Fibroblast of peridontal ligament (primary cell): ENCODE data around the gene PARD3B.

Experiments
- DNase-seq: peaks from one replicate; pipeline ENCODE4 v3.0.0-alpha.2; 2010; ENCODE audit errors: extremely low read depth

PARD3B gene

GRCh38 chr2:205403244-205403825, 858.1 kb downstream of the PARD3B start:
- peak; percentile 91 for DNase-seq

DNA sequence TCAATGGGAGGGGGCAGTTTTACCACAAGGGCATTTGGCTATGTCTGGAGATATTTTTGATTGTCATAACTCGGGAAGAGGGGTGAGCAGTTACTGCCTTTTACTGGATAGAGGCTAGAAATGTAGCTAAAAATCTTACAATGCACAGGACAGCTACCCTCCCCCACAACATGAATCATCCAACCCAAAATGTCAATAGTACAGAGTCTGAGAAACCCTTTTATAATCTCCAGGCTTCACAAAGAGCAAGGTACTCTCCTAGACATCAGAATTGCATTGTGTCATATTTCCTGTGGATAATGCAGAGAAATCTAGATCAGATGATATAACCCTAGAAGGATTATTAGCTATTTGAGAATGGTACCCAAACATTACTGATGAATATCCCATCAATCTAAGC, 859.9 kb downstream of the PARD3B start:
- peak; percentile 22 for DNase-seq

- DNase-seq: peak; percentile 90
Observed at GRCh38 chr2:205405752-205406151, 860.5 kb downstream of the PARD3B start.

- DNase-seq: peak; percentile 99
Observed at GRCh38 chr2:205407984-205408383, 862.7 kb downstream of the PARD3B start.

DNA sequence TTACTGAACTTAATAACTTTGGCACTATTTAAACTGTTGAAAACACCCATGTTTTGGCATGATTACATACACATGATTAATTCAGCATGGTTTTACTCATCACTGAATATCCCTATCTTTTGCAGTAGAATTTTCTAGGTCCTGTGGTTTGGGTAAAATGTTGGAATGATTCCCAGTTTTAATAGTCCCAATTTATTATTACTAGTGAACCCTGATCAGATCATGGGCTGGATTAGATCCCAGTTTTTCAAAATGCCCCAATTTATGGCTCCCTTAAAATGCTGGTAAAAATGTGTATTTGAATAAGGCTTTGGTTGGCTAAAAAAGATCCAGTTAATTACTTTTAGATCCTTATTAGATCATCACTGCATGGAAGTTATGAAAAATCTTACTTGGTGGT, 863.4 kb downstream of the PARD3B start:
- DNase-seq: peak; percentile 31

DNA sequence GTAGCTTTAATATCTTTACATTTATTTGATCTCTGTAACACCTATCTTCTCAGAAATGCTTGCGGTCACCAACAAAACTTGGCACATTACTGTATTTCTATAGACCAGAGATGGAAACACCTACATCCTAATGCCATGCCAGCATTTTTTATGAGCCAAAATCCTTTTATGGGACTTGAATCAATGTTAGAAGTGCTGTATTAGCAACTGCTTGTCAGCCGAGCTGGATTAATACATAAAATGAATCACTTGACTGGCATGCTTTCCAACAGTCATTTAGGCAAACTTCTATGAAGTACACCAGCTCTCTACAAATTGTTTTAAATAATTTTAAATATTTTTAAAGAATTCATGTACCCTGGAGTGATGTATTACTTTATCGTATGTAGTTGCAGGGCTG, 864.1 kb downstream of the PARD3B start:
- no peak for DNase-seq

DNA sequence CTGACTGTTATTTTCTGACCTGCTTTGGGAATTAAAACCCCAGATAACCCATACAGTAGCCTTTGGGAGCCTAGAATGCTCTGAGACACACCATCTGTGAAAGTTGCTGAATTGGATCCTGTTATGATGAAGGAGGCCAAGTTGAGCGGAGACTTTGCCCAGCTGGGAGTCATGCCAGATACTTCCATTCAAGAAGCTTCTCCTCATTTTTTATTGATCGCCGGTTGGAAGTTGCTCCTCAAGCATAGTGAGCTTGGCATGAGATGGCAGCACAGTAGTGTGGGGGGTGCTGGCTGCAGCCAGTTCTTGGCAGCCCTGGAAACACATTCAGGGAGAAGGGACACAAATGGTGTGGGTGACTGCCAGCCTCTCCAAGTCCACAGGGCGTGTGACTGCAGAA, 866.3 kb downstream of the PARD3B start:
- DNase-seq: no peak

DNA sequence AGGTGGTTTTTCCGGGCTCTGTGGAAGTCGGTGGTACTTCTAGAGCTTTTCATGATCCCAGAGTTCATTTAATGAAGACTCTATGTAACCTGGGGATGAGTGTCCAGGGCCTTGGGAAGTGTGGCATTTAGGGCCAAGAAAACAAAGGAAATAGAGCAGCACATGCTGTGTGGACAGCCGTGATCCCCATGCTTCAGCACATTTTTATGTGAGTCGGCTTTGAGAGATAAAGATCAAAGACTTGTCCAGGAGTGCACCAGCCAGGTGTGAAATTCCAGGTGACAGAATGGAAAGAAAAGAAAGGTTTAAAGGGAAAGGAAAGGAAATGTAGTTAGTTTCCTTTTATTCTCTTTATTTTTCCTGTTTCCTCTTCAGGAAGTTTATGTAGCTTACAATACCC, 879.1 kb downstream of the PARD3B start:
- no peak for DNase-seq

DNA sequence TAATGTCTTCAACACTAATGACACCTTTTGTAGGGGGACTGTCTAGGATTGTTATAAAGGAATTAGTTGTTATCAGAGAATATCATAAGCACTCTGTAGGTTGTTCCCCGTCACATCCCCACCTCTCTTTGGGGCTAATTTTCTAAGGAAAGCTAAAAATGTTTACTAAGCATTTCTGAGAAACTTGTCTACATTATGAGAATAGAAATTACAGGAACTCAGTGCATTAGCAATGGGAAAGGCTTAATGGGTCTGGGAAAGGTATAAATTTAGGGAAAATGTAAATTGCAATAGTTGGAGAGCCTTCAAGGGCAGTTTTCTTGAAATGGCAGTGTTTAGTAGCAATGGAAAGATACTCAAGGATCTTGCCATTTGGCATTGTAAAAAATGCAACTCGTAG, 879.8 kb downstream of the PARD3B start:
- DNase-seq: no peak

- DNase-seq: peak; percentile 91
Observed at GRCh38 chr2:205427112-205427511, 881.8 kb downstream of the PARD3B start.

- peak; percentile 59 for DNase-seq
Observed at GRCh38 chr2:205428811-205429210, 883.5 kb downstream of the PARD3B start.

DNA sequence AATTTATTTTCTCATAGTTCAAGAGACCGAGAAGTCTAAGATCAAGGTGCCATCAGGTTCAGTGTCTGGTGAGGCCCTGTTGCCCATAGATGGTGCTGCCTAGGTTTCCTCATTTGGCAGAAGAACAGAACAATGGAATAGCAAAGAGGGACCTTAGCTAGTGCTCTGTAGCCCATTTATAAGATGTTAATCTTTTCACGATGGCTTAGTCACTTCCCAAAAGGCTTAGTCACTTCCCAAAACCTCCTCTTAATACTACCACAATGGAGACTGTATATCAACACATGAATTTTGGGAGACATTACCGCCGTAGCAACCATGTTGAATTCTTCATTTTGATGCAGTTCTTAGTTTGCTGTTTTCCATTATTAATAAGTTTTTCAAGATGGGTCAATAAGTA, 890.7 kb downstream of the PARD3B start:
- no peak for DNase-seq

- no peak for DNase-seq
Observed at GRCh38 chr2:205438241-205438640, 893.0 kb downstream of the PARD3B start.

DNA sequence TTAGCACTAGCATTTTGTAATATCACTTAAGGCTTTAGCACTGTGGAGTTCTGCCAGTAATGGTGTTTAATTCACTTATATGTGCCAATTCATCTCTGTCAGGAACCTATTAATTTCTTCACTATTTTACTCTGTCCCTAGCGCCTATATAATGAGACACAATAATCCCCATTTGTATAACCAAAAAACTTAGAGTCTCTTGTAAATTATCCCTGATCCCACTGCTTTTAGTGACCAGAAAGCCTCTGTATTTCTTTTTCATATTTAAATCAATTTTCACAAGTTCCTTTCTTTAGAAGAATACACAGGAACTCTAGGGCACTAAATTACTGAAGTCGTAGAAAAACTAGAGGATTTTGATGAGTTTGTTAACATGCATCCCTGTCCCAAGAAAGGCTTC, 894.3 kb downstream of the PARD3B start:
- DNase-seq: no peak

- no peak for DNase-seq
Observed at GRCh38 chr2:205441524-205441923, 896.2 kb downstream of the PARD3B start.

GRCh38 chr2:205448189-205448588, 902.9 kb downstream of the PARD3B start:
- DNase-seq: no peak

DNA sequence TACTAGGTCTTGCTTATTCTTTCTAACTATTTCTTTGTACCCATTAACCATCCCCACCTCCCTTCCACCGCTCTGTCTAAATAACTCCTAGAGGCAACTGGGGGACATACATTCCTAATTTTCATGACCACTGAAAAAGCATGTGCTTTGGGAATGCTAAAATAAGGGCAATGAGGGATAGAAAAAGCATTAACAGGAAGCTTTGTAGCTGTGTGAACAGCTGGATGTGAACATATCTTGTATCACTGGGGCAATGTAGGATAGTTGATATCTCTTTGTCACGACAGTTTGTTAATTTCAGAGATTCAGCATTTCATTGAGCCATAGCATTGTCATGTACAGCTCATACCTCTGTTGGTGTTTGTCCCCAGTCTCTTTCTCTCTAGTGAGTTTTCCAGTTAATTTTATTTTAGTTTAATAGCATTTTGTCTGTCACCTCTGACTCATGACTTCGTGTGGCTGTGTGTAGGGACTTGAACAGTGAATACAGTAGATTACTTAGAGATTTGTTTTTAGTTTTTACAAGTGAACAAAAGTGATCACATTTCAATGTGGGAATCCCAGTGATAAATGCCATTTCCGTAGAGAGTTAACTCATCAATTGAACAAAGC, 906.7 kb downstream of the PARD3B start:
- DNase-seq: no peak

- no peak for DNase-seq
Observed at GRCh38 chr2:205453202-205453601, 907.9 kb downstream of the PARD3B start.

GRCh38 chr2:205456682-205457081, 911.4 kb downstream of the PARD3B start:
- DNase-seq: no peak

DNA sequence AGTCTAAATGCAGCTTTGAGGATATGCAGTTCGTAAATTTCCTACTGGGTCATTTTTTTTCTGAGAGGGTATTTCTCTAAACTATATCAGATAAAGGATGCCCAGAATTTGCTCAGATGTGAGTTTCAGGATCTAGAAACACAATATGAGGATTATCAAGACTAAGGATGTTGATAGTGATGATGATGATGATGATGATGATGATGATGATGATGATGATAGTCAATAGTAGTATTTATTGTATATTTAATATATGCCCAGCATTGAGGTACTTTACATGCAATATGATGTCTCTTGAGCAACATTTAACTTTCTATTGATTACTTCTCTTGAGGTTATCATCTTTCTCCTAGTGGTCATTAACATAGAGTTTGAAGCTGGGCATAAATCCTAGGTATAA, 914.9 kb downstream of the PARD3B start:
- DNase-seq: no peak

- no peak for DNase-seq
Observed at GRCh38 chr2:205461169-205461568, 915.9 kb downstream of the PARD3B start.

DNA sequence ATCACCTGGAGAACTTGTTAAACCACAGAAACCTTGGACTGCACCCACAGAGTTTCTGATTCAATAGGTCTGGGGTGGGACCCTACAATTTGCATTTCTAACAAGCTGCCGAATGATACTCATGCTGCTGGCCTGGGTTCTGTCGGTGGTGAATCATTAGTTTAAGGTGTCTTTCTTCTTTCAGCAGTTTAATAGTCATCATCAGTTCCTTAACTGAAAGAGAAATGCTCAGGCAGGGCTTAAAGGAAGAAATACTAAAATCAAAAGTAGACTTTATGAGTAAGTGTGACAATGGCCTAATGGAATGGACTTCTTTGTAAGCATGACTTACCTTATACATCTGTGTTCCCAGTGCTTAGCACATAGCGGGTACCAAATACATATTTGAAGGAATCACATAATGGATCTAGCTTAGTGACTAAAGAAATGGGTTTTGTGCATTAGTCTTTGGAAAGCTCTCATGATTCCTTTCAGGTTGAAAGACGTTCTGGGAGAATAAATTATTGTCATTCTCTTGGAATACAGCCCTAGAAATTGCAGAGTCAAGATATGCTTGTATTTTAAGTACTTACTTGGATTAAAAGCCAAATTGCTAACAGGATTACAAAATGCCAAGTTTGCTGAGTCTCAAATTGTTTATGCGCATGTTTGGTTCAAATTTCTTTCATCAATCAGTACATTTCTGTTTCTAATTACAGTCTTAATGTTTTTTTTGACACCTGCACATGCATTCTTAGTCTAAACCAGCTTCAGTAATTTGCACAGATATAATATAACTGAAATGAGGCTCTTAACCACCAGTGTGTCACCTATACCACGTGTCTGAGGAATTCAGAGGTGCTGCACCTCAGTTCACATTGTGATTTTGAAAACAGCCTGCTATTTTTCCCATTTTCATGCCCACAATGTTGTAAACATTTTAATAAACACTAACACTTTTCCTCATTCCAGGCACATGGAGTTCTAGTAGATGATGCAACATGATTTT, 916.7 kb downstream of the PARD3B start:
- DNase-seq: peak; percentile 27
